RWPE1 (cell line): ENCODE results near the gene RTKN2.

Experiments used
- CTCF ChIA-PET: fragments of 350-600 bp; sonication (Branson Sonifier 250); formaldehyde crosslinking; extraction: SDS; loops from one replicate; lab custom pipeline; 2021; lab: Yijun Ruan, JAX
- POLR2A ChIA-PET: fragments of 400-600 bp; formaldehyde crosslinking; extraction: SDS; loops from one replicate; lab custom pipeline; 2020; ENCODE audit warnings: antibody characterized with exemption; ENCODE audit not compliant: low non-redundant PET; lab: Yijun Ruan, JAX
- DNase-seq: peaks from one replicate; pipeline ENCODE4 v3.0.0; 2012; ENCODE audit warnings: low spot score
- H3K27ac ChIP-seq: fragments of 450-650 bp; 2 replicates; pipeline ENCODE4 v1.5.1; 2017
- TF ChIP-seq, protein P1 (sequence below): fragments of 450-650 bp; conservative IDR thresholded peaks from 2 replicates; pipeline ENCODE4 v1.5.1; 2017; ENCODE audit warnings: low read depth, mild to moderate bottlenecking

Gene RTKN2

DNA sequence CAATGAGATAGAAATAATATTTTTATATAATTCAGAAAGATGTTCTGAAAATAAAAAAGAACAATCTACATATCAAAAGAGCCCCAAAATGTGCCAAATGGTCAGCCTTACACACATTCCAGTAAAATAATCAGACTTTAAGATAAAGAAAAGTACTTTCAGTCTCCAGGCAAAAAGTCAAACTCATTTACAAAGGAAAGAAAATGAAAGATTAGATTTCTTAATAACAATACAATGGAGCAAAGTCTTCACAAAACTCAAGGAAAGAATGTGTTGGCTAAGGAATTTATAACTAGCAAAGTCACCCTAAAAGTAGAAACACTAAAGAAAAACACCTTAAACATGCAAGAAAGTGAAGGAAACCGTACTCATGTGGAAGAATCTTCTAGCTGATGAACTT is 16.6 kb downstream of the RTKN2 start:
- ChIA-PET POLR2A (no interaction called here), CTCF (interaction anchor here (1.2 kb wide), 1 partner anchor 13 kb away, joined by 4 read pairs; no protein-coding TSS in a partner anchor)
- no peak for DNase-seq
- TF ChIP-seq, protein P1, sequence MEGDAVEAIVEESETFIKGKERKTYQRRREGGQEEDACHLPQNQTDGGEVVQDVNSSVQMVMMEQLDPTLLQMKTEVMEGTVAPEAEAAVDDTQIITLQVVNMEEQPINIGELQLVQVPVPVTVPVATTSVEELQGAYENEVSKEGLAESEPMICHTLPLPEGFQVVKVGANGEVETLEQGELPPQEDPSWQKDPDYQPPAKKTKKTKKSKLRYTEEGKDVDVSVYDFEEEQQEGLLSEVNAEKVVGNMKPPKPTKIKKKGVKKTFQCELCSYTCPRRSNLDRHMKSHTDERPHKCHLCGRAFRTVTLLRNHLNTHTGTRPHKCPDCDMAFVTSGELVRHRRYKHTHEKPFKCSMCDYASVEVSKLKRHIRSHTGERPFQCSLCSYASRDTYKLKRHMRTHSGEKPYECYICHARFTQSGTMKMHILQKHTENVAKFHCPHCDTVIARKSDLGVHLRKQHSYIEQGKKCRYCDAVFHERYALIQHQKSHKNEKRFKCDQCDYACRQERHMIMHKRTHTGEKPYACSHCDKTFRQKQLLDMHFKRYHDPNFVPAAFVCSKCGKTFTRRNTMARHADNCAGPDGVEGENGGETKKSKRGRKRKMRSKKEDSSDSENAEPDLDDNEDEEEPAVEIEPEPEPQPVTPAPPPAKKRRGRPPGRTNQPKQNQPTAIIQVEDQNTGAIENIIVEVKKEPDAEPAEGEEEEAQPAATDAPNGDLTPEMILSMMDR: no peak
- no peak overlapping the region for H3K27ac ChIP-seq

DNA sequence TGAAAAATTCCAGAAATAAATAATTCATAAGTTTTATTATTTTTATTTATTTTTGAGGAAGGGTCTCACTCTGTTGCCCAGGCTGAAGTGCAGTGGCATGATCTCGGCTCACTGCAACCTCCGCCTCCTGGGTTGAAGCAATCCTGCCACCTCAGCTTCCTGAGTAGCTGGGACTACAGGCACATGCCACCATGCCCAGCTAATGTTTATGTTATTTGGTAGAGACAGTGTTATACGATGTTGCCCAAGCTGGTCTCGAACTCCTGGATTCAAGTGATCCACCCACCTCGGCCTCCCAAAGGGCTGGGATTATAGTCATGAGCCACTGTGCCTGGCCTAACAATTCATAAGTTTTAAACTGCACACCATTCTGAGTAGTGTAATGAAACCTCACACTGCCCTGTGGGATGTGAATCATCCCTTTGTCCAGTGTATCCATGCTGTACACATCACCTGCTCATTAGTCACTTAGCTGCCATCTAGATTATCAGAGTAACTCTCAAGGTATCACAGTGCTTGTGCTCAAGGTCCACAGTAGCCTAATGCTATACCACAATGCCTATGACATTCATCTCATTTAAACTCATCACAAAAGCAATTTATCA is 17.9 kb downstream of the RTKN2 start:
- CTCF ChIA-PET: no interaction called here
- TF ChIP-seq, protein P1: no peak
- POLR2A ChIA-PET: no interaction called here

DNA sequence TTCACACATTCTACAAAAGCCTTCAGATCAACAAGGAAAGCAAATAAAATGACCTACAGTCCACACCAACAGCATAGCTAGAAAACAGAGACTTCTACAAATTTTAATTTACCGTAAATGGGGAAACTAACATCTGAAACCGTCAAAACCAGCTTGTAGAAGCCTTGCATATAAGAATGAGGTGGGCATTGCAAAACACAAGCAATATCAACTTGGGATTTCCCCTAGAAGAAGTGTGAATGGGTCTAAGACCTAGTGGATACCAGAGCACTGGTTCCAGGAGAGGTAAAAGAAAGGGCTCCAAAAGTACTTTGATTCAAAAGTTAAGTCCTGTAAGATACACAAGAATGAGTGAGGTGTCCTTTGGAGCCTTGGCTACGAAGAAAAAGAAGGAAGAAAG is 18.7 kb downstream of the RTKN2 start:
- CTCF ChIA-PET: no interaction called here
- TF ChIP-seq, protein P1: no peak
- H3K27ac ChIP-seq: no peak overlapping the region
- no peak for DNase-seq
- POLR2A ChIA-PET: no interaction called here

More for the DNA sequence above, 17.9 kb downstream of the RTKN2 start:
- peak; percentile 39 for DNase-seq
- no peak overlapping the region; the same call in 1 of the 2 replicates for H3K27ac ChIP-seq

DNA sequence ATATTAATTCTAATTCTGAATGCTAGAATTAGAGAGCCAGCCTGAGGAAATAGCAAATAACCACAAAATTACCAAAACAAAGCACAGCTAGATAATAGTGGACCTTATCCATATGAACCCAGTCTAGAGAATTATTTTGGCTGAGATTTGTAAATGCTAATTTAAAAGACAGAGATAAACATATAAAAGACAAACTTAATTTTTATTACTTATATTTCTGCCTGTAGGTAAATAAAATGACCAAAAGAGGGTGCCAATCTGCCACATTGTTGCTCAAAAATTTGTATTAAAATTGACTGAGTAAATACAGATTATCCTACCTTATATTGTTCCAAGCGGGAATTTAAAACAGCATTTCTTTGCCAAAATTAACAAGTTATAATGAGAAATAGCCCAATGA is 20.2 kb downstream of the RTKN2 start:
- no peak for DNase-seq
- no peak overlapping the region for H3K27ac ChIP-seq
- POLR2A ChIA-PET: no interaction called here
- CTCF ChIA-PET: no interaction called here
- TF ChIP-seq, protein P1: peak; percentile 52

DNA sequence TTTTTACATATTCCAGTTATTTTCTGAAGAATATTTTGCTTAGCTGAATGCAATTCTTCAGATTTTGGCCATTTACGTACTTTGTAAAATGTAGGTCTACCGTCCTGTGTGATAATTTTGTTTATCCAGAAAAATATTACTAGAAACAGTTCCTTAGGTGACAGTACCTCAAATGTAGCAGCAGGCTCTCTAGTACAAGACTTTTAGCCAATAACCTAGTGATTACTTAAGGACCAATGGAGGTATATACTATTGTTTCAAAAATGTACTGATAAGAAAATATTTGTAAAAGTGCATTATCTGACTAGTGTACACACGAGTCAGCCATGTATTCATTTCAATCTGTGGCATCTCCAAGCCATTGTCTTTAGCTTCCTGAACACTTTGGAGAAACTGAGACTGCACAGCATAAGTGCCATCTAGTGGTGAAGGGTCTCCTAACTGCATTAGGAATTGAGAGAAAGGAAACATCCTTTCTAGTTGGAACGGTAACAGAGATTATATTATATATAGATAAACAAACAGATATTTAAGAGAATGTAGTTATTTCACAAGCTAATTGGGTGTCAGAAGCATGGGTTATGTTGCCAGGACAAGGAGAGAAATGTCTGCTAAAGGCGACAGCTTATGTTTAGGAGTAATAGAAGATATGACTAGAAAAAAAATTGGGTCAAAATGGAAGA is 23.7 kb downstream of the RTKN2 start:
- DNase-seq: peak; percentile 26
- TF ChIP-seq, protein P1: peak; percentile 82
- no peak overlapping the region for H3K27ac ChIP-seq
- ChIA-PET CTCF (interaction anchor here (0.5 to 2.9 kb wide), 12 partner anchors 39 to 1639 kb away, joined by 3 to 18 read pairs (median 5); no protein-coding TSS in a partner anchor), POLR2A (no interaction called here)

DNA sequence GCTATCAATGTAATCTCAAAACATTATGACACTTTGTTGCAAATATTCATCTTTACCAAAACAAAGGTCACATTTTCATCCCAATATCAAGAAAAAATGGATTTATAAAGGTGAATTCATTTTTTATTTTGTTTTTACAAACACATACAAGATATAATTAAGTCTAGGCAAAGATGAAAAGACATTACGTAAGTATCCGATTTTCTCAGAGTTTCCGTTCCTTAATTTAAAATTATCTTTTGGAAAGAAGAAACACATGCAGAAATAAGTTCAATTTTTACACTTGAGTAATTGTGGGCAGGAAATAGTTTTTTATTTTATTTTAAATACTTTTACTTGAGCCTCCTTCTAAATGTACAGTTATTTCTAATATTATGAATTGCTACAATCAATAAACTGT is 24.6 kb downstream of the RTKN2 start:
- CTCF ChIA-PET: interaction anchor here (1.1 to 2.9 kb wide), 5 partner anchors 62 to 310 kb away, joined by 3 to 18 read pairs (median 8); no protein-coding TSS in a partner anchor
- DNase-seq: no peak
- TF ChIP-seq, protein P1: no peak
- POLR2A ChIA-PET: no interaction called here
- H3K27ac ChIP-seq: no peak overlapping the region
